Measurements from ENCODE around the gene PPFIBP2.

DNA sequence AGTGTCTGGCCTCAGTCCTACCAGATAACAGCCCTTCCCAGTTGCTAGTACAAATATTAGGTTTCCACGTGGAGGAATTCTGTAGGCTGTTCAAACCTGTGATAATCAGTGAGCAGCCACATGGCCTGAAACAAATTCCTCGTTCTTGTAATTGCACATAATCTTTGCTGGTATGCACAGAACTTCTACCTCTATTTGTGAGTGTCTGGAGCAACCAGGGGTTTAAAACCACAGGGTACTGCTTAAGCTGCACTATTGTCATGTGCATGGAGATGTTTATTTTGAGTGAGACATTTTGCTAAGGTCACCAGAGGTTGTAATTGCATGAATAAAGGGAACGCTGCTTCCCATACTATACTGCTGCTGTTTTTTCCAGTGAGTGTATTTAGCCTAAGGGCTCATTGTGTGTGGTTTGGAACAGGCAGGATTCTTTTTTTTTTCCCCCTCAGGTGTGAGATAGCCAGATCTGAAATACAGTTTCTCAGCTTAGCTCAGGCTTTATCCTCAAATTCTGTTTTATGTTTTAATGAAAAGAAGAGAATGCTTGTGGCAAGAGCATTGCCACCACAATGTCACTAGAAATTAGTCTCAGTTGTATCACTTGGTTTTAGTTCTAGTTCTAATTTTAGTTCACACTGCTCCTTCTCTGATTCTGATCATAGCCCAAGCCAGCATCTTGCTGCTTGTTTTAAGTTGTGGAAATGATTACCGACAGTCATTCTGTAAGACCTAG, 99.0 kb downstream of the PPFIBP2 start:
- TF ChIP-seq POLR2A (IDR thresholded peaks at IDR 0.05) (no peak), EP300 (IDR thresholded peaks at IDR 0.05) (no peak)

Measured in stomach (tissue), 4 donors.